Measurements from ENCODE around the gene GEMIN7.

The GEMIN7 gene

GRCh38 chr19:45090034-45090433 is 11.0 kb downstream of the GEMIN7 start:
- DNase-seq (ENCODE audit: low spot score), result no peak

DNA sequence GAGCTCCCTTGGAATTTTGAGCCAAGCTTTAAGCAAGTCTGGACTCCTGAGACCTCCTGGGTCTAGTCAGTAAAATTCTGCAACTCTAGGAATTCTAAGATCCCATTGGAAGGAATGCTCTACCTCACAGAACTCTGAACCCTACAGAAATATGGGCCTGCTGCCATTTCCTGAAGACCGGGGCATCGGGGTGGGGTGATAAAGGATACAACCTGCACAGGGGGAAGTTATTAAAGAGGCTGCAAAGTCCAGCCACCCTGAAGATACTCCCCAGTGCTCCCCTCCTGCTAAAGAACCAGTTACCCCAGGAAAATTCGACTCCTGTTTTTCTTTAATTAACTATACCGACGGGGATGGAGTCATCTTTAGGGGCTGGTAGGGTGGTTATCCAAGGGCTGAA is 11.5 kb downstream of the GEMIN7 start:
- DNase-seq (ENCODE audit: low spot score), result no peak

GRCh38 chr19:45091031-45091923 is 12.2 kb downstream of the GEMIN7 start:
- DNase-seq (ENCODE audit: low spot score), result peak; percentile 98

DNA sequence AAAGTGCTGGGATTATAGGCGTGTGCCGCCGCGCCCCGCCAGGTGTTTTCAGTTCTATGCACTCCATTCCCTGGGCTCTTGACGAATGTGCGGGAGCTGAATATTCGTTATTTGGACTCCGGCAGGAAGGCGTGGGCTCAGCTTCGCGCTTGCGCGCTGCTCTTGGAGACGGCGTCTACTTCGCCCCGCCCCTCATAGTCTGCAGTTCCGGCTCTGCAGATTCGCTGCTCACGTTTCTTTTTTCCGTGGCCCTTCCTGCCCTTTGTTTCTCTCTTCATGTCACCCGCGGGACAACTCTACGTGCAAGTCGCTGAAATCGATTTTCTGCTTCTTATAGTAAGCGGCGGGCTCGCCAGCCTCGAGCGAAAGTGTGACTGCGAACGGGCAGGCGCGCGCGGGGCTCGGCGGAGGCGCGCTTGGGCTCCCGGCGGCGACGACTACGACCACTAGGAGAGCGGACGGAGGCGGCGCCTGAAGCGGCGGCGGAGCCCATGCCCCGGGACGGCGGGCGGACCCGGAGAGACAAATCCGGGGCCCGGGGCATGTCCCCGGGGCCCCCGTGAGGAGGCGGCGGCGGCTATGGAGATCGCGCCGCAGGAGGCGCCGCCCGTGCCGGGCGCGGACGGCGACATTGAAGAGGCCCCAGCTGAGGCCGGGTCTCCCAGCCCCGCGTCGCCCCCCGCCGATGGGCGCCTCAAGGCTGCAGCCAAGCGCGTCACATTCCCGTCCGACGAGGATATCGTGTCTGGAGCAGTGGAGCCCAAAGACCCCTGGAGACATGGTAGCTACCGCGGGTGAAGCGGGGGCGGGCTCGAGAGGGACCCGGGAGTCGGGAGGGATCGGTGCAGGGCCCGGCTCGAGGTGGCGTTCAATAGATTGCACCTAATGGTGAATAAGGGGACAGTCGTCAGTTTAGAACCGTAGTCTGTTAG is 14.0 kb downstream of the GEMIN7 start, which contains the start of gene PPP1R37:
Gene PPP1R37, plus strand, starts transcription at position 433 of the 932 bp plus-strand sequence. Its CDS starts 147 bp downstream, at position 580.
- peak; percentile 97 for DNase-seq (ENCODE audit: low spot score)

DNA sequence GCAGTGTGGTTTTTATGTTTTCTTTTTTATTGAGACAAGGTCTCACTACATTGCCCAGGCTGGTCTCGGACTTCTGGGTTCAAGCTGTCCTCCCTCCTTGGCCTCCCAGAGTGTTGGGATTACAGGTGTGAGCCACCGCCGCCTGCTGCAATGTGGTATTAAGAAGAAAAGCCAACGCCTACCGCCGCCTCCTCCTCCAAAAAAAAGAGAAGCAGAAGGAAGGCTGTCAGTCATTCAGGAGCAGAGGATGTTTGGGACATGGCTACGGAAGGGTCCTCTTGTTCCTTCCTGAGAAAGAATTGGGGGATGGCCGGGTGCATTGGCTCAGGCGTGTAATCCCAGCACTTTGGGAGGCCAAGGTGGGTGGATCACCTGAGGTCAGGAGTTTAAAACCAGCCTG is 15.1 kb downstream of the GEMIN7 start:
- no peak for DNase-seq (ENCODE audit: low spot score)

DNA sequence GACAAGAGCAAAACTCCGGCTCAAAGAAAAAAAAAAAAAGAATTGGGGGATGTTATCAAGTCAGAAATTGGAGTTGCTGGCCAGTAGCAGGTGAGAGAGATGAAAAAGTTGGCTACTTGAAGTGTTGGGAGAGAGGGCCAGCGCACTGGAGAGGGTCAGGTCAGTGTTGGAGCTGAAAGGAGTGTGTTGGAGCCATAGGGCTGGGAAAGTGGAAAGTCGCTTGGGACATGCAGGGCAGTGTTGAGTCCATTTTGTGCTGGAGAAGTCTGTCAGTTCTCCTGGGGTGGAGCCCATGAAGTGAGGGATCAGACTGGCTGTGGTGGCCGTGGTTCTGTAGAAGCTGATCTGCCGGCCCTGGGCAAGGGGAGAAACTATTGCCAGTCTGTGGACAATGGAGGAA is 15.6 kb downstream of the GEMIN7 start:
- no peak for DNase-seq (ENCODE audit: low spot score)

DNA sequence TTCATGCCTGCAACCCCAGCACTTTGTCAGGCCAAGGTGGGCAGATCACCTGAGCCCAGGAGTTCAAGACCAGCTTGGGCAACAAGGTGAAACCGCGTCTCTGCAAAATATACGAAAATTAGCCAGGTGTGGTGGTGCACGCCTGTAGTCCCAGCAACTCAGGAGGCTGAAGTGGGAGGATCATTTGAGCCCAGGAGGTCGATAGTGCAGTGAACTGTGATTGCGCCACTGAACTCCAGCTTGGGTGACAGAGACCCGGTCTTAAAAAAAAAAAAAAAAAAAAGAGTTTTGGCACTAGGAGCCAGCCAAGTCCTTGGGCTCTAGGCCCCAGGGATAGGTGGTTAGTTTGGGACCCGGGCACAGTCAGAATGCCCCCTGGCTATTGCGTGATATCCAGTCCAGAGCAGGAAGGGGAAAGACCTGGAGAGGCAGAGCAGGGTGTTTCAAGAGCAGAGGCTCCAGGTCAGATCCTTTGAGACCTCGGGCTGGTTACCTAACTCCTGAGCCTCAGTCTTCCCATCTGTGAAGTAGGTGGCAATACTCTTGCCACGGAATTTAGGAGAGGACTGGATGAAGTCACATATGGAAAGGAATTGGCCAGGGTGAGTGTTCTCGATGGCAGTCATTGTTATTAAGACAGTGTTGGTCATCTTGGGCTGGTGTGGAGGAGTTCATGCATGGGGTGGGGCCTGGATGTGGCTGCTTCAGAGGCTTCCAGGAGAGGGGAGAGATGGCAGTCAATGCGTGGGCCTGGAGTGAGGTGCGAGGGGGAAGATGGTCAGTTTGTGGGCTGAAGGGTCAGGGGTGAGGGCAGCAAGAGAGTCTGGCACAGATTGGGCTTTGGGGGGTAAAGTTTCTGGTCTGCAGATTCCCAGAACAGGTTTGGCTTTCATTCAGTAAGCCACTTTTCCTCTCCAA is 16.7 kb downstream of the GEMIN7 start:
- no peak for DNase-seq (ENCODE audit: low spot score)

GRCh38 chr19:45096700-45097099 is 17.6 kb downstream of the GEMIN7 start:
- no peak for DNase-seq (ENCODE audit: low spot score)

GRCh38 chr19:45097450-45097775 is 18.4 kb downstream of the GEMIN7 start:
- no peak for DNase-seq (ENCODE audit: low spot score)

- no peak for DNase-seq (ENCODE audit: low spot score)
Observed at GRCh38 chr19:45097776-45098520, 18.9 kb downstream of the GEMIN7 start.

GRCh38 chr19:45098521-45099466 is 19.7 kb downstream of the GEMIN7 start:
- no peak for DNase-seq (ENCODE audit: low spot score)

DNA sequence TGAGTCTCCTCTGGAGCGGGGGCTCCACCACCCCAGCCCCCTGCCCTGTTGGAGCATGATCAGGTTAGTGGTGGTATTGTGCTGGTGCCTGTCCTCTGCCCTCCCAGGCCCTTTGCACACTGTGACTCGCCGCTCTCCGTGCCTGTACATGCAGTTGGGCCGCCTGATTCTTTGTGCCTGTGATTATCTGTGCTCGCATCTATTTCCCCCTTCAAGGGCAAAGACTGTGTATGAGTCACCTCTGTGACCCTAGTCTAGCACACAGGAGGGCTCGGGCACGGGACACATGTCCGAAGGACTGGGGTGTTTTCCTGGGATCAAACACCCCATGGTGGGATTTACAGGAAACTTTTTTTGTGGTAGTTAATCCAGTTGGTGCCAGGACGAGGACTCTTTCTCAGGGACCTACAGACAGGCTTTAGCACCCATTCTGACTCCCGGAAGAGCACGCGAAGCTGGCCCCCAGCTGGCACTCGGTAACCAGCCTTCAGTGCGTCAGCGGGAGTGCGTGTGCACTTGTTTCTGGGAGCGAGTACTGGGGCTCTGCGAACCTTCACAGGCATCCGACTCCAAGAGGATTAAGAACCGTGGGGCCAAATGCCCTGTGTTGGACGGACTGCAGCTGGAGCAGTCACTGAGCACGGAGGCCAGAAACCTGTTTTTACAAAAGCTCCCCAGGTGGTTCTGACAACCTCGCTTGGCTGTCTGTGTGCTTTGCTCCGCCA is 20.6 kb downstream of the GEMIN7 start:
- no peak for DNase-seq (ENCODE audit: low spot score)

DNA sequence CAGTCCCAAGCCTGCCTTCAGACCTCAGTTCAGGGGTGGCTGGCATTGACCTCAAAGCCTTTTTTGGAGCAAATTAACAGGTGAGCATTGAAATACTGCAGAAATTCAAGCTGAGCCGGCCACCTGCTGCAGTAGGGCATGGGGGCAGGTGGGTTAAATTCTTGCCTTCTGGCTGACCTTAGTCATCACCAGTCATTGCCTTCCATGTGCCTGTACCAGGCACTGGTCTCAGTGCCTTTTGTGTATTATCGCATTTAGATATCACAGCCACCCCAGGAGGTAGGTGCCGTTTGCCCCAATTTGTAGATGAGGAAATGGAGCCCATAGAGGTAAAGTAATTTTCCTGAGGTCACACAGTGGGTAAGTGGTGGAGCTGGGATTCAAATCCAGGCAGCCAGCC is 21.1 kb downstream of the GEMIN7 start:
- no peak for DNase-seq (ENCODE audit: low spot score)

- no peak for DNase-seq (ENCODE audit: low spot score)
Observed at GRCh38 chr19:45100846-45101252, 21.8 kb downstream of the GEMIN7 start.

DNA sequence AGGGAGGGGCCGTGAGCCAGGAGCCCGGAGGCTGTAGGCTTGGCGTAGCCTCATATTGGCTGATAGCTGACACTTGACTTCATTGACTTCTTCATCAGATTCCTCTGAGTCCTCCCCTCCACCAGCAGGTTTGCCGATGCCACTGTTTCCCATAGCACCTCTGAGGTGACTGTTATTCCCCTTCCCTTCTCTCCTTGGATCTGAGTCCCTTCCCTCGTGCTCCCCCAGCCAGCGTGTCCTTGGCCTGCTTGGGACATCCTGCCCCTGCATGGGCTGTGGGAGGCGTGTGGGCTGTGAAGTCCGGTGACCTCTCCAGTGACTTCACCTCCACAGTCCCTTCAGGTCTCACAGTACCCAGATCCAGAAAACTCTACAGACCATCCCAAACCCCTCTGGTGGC is 22.7 kb downstream of the GEMIN7 start:
- DNase-seq (ENCODE audit: low spot score), result no peak

- no peak for DNase-seq (ENCODE audit: low spot score)
Observed at GRCh38 chr19:45102481-45102880, 23.4 kb downstream of the GEMIN7 start.

DNA sequence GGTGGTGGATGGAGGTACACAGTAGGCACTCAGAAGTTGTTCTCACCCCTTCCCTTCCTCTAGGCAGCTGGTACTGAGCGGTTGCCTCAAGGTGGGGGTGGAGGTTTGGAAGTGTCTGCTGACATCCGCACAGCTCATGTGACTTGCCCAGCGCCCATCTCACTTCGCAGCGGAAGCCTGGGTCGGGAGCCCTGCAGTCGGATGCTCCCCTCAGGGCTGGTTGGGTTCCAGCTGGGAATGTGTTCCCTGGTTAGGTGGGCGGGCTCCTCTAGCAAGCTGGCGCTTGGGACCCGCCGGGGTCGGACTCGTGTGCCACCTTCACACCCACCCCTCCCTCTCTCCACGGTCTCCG is 24.1 kb downstream of the GEMIN7 start:
- DNase-seq (ENCODE audit: low spot score), result no peak

- no peak for DNase-seq (ENCODE audit: low spot score)
Observed at GRCh38 chr19:45103508-45104319, 24.7 kb downstream of the GEMIN7 start.
